GM12878 (cell line): ENCODE measurements around the gene MT3. TPM values are rescaled to one million over a fixed set of nuclear protein-coding genes. Genes with fewer than 3 reads are reported as not detected.
A peak's percentile ranks its signal among the peaks of the same experiment; 100 is the strongest.

Experiments used
- CHD4 ChIP-seq: fragments of 200-600 bp; sonication (generic); IDR thresholded peaks from 2 replicates; pipeline ENCODE4 v1.6.1; 2016; ENCODE audit warnings: mild to moderate bottlenecking
- EED ChIP-seq: sonication (generic); IDR thresholded peaks from 2 replicates; pipeline ENCODE4 v1.6.1; 2016; ENCODE audit warnings: antibody characterized with exemption, low read depth
- HDAC6 ChIP-seq: fragments of 200-600 bp; sonication (generic); IDR thresholded peaks from one replicate; pipeline ENCODE4 v1.8.0; 2017; ENCODE audit warnings: antibody characterized with exemption; ENCODE audit not compliant: unreplicated experiment
- HSF1 ChIP-seq: fragments of 150-350 bp; IDR thresholded peaks from 2 replicates; pipeline ENCODE4 v1.6.1; 2014; ENCODE audit warnings: mild to moderate bottlenecking, low read depth, low read length
- JUNB ChIP-seq: IDR thresholded peaks from 2 replicates; pipeline ENCODE4 v1.6.1; 2016; ENCODE audit warnings: antibody characterized with exemption, mild to moderate bottlenecking
- JUND ChIP-seq: IDR thresholded peaks from 2 replicates; pipeline ENCODE4 v1.6.1; 2012; ENCODE audit warnings: low read depth, mild to moderate bottlenecking, low read length, improper control_type of control experiment, moderate library complexity
- MAX ChIP-seq: IDR thresholded peaks from 2 replicates; pipeline ENCODE4 v1.6.1; 2012; ENCODE audit warnings: low read depth, low read length, improper control_type of control experiment
- MLLT1 ChIP-seq: fragments of 450-650 bp; IDR thresholded peaks from 2 replicates; pipeline ENCODE4 v1.6.1; 2016; ENCODE audit warnings: mild to moderate bottlenecking
- MTA3 ChIP-seq: IDR thresholded peaks from 2 replicates; pipeline ENCODE4 v1.6.1; 2012; ENCODE audit warnings: low read length, inconsistent platforms, borderline replicate concordance
- MYB ChIP-seq: fragments of 150-350 bp; IDR thresholded peaks from 2 replicates; pipeline ENCODE4 v1.6.1; 2014; ENCODE audit warnings: mild to moderate bottlenecking, low read depth, low read length, borderline replicate concordance
- MYC ChIP-seq: IDR thresholded peaks from 2 replicates; pipeline ENCODE4 v1.6.1; 2011; ENCODE audit warnings: mild to moderate bottlenecking, low read length, moderate library complexity, inconsistent platforms; ENCODE audit not compliant: insufficient read depth, insufficient replicate concordance, insufficient read length, severe bottlenecking
- NFYB ChIP-seq: IDR thresholded peaks from 2 replicates; pipeline ENCODE4 v1.6.1; 2011; ENCODE audit warnings: low read depth, mild to moderate bottlenecking, low read length, improper control_type of control experiment, moderate library complexity; ENCODE audit not compliant: insufficient read depth
- NRF1 ChIP-seq: conservative IDR thresholded peaks from 2 replicates; pipeline ENCODE4 v1.6.1; 2011; ENCODE audit warnings: mild to moderate bottlenecking, low read depth, low read length, improper control_type of control experiment
- PAX8 ChIP-seq: fragments of 450-650 bp; IDR thresholded peaks from 2 replicates; pipeline ENCODE4 v1.6.1; 2017; ENCODE audit warnings: mild to moderate bottlenecking, moderate library complexity
- POLR2AphosphoS5 ChIP-seq: IDR thresholded peaks from 2 replicates; pipeline ENCODE4 v1.6.1; 2011; ENCODE audit warnings: mild to moderate bottlenecking, low read length, inconsistent platforms
- RAD21 ChIP-seq: IDR thresholded peaks from 2 replicates; pipeline ENCODE4 v1.6.1; 2011; ENCODE audit warnings: mild to moderate bottlenecking, low read depth, low read length, moderate library complexity; ENCODE audit not compliant: insufficient read depth
- SREBF1 ChIP-seq: IDR thresholded peaks from 2 replicates; pipeline ENCODE4 v1.6.1; 2012; ENCODE audit warnings: mild to moderate bottlenecking, low read length
- WRNIP1 ChIP-seq: IDR thresholded peaks from 2 replicates; pipeline ENCODE4 v1.6.1; 2011; ENCODE audit warnings: low read depth, low read length, improper control_type of control experiment, borderline replicate concordance
- ZNF207 ChIP-seq: fragments of 450-650 bp; IDR thresholded peaks from 2 replicates; pipeline ENCODE4 v1.6.1; 2014; ENCODE audit warnings: antibody characterized with exemption, mild to moderate bottlenecking, borderline replicate concordance
- ZNF592 ChIP-seq: fragments of 450-650 bp; IDR thresholded peaks from 2 replicates; pipeline ENCODE4 v1.6.1; 2017; ENCODE audit warnings: mild to moderate bottlenecking, moderate library complexity
- ZSCAN29 ChIP-seq: fragments of 450-650 bp; IDR thresholded peaks from 2 replicates; pipeline ENCODE4 v1.6.1; 2017; ENCODE audit warnings: mild to moderate bottlenecking, moderate library complexity
- polyA plus RNA-seq, 11 experiments: library from polyadenylated mRNA; depleted of rRNA in 4 of 11; unstranded in 6 of 11; stranded (reverse) in 5 of 11; fragments of >200 nt; fragmentation: Nextera tagmentation in 4 of 11; fragmentation: Illumina TruSeq in 1 of 11; extraction: Ambion mirVana in 4 of 11; extraction: Trizol in 1 of 11; gene quantifications; 1 replicate in 1 of 11; 2 replicates in 10 of 11; pipeline versions ENCODE4 v1.2.1 to v1.2.3, GENCODE V29; 2011 to 2016; ENCODE audit warnings: inconsistent platforms in 2 of 11, missing spikeins in 2 of 11, low read depth in 1 of 11
- total RNA-seq, 4 experiments: library from RNA; depleted of rRNA in 3 of 4; stranded (reverse); fragments of >200 nt in 3 of 4; fragmentation: Illumina TruSeq in 1 of 4; extraction: Trizol in 1 of 4; gene quantifications; 2 replicates each; pipeline versions ENCODE4 v1.2.1 to v1.2.3, GENCODE V29; 2013 to 2021

MT3 gene
- total and polyA plus RNA-seq, 10 of the 15 experiments (the other 5 are each of a cell fraction or from before 2014, with no cell fraction given), result 0.41 TPM; not detected in 9

GRCh38 chr16:56609463-56609921, 20.2 kb downstream of the MT3 start (continued):
- TF ChIP-seq MLLT1, result no peak; the same call in 1 of the 2 replicates
- TF ChIP-seq HDAC6, result no peak
- TF ChIP-seq MYB, result no peak
- TF ChIP-seq WRNIP1, result no peak
- no peak for TF ChIP-seq SREBF1
- TF ChIP-seq JUNB, result peak; percentile 20; the same call in 1 of the 2 replicates
- TF ChIP-seq NRF1, result no peak
- TF ChIP-seq RAD21, result no peak
- TF ChIP-seq ZSCAN29, result no peak
- TF ChIP-seq CHD4, result no peak
- TF ChIP-seq MAX, result peak; percentile 23; the same call in 1 of the 2 replicates
- TF ChIP-seq MYC, result no peak
- peak; percentile 58; the same call in 1 of the 2 replicates for TF ChIP-seq POLR2AphosphoS5
- TF ChIP-seq ZNF592, result no peak
- no peak for TF ChIP-seq HSF1
- peak; percentile 49; the same call in 1 of the 2 replicates for TF ChIP-seq MTA3
- TF ChIP-seq NFYB, result no peak
- TF ChIP-seq JUND, result no peak
- TF ChIP-seq EED, result peak; percentile 97
- TF ChIP-seq ZNF207, result no peak
- TF ChIP-seq PAX8, result no peak
